Iris pigment epithelial cell (primary cell): ENCODE results near the gene IL37.
"Not testable (repeated sequence)": the region's sequence is repeated elsewhere in the genome, so short reads cannot be mapped to it uniquely, and the experiment has no call there.

Experiments used
- DNase-seq: peaks from one replicate; pipeline ENCODE4 v3.0.0-alpha.2; 2011; ENCODE audit warnings: low read depth

Gene IL37

DNA sequence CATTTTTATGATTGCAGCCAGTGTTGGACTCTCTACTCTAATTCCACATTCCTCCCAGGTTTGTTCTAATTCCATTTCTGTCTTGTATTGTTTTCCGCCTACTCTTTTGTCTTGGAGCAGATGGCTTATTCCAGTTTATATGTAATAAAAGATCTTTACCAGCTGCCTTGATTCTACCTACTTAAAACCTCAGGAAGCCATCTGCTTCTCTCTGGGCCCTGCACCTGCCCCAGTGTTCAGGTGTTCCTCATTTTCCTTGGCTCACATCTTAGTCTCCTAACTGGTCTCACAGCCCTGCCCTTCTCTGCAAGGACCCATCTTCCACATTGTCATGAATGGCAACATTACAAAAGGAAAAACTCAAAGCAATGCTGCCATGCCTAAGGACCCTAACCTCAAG lies 21.0 kb upstream of the IL37 start:
- DNase-seq, result no peak

DNA sequence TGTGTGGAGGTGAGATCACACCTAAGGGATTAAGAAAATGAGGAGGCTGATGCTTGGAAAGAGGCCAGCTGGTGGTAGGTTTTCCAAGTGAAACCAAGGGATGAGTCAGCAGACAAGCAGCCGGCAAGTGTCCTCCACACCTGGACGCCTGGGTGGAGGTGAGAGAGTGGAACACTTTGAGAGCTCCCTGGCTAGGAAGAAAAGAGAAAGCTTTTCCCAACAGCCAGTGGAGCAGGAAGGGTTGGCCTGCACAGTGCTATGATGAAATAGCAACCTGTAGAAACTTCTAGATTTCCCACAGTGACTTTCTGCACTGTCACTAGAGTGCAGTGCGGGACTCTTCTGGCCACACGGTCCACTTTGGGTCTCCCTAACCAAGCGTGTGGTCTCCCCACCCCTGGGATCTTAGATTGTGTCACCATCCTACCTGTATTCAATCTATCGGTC lies 19.6 kb upstream of the IL37 start:
- no peak for DNase-seq

DNA sequence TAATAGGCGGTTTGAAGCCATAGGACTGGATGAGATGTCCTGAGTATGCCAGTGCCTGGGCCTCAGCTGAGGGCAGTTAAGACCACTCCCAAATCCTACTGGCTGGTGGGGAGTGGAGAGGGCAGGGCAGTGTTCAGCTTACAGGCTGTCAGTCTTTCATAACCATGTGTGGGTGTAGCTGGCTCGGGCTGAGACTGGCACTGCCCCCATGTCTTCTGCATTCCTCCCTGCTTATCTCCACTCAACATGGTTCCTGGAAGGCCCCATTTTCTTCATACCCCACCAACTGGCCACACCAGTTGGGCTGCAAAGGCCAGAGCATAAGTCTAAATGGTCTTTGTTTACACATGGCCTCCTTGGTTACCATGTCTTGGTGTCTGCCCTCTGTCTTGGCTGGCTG lies 17.2 kb upstream of the IL37 start:
- DNase-seq, result no peak

DNA sequence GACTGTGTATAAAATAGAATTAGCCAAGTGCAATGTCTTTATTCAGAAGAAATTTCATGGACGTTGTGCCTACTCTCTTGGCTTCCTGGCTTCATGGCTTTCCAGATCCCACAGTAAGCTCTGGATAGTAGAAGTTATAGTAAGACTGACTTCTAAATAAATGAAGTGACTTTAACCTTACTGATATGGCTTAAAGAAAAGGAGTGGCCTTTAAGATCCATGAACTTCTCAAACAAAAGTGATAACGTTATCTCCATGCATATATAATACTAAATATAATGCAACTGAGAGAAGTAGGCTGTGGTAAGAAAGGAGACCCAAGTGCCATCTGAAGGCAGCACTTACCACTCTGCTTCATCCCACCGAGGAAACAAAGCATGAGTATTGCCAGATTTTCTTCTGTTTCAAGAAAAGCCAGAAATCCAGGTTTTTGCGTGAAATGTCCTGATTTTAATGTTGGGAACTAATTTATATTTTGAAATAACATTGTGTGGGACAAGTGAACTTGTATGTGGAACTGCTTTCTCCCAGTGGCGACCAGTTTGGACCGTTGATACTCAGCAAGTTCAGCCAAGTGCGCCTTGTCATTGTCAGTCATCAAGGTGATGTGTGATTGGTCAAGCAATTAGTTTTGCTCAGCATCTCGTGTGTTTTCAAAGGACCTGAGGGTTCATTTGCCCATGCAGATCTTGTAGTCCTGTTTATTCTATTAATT lies 13.9 kb upstream of the IL37 start:
- no peak for DNase-seq

GRCh38 chr2:112897624-112897978 lies 13.4 kb upstream of the IL37 start:
- no peak for DNase-seq

DNA sequence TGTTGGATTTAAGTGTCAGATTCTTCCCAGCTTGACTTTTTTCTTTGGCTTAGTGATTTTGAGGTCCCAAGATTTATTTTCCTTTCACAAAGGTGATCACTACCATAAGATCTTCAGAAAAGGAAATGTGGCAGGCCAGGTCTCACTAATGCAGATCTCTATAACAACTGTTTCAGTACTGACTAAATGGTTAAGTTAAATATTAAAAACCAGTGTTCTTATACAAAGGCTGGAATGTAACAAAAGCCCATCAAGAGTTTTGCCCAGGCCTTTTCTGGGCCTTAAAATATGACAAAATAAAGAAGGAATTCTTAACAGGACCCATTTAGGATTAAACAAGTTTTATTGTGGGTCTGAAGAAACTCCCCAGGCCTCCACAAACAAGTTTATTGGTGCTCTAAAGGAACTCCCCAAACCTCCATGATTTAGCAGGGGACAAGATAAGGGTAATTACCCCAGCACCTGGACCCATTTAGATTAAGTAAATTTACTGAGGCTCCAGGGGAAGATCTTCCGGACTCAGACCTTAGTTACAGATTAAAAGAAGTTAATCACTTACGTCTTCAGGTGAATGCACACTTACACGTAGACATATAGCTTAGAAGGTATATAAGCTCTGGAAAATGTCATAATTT lies 9.4 kb upstream of the IL37 start:
- not testable (repeated sequence) for DNase-seq

- no peak for DNase-seq
Measured at GRCh38 chr2:112902816-112903215, 8.1 kb upstream of the IL37 start.

DNA sequence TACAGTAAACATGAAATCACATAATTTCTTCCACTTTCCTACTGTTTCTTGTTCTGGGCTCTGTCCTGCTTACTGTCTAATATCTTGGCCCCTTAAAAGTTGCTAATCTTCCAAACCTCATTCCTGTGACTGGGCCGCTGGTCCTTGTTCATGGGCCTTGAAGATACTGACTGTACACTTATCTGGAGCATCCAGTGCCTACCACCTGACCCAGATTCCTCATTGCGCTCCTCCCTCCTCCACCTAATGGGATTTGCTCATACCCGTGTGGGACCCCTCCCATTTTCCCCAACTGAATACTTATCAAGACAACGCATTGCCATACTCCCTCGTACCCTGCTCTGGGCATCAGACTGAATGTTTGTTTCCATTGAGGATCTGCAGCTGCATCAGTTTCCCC lies 6.1 kb upstream of the IL37 start:
- DNase-seq, result no peak

GRCh38 chr2:112906276-112906675 lies 4.7 kb upstream of the IL37 start:
- no peak for DNase-seq

DNA sequence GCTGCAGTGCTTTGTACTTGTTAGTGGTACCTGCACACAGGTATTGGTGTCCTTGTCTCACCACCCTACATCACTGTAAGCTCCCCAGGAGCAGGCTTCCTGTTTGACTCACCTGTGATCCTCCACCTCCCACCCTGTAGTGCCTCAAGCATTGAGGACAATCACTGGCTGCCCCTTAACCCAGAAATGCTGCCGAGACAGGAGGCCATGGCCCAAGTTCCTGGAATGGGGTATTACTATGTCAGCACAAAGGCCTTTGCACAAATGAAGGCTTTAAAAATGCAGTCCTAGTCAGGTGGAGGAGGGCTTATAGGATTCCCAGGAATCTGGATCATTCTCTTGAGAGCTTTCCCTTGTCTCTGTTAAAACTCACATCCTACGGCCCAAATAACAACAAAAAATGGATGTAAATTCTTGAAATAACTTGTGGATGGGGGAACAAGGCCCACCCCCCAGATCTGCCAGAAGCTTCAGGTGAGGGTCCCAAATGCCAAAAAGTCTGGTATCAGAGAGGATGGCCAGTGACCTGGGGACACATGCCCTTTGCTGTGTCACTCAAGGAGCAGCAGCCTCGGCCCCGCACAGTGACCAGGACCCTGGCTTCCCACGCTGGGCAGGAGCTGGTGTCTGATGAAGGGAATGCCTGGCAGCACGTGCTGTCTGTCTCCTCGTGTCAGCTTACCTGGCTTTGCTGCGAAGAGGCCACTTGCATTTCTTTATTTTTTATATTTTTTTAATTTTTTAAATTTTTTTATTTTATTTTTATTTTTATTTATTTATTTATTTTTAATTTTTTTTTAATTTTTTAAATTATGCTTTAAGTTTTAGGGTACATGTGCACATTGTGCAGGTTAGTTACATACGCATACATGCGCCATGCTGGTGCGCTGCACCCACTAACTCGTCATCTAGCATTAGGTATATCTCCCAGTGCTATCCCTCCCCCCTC lies 3.7 kb upstream of the IL37 start:
- no peak for DNase-seq

DNA sequence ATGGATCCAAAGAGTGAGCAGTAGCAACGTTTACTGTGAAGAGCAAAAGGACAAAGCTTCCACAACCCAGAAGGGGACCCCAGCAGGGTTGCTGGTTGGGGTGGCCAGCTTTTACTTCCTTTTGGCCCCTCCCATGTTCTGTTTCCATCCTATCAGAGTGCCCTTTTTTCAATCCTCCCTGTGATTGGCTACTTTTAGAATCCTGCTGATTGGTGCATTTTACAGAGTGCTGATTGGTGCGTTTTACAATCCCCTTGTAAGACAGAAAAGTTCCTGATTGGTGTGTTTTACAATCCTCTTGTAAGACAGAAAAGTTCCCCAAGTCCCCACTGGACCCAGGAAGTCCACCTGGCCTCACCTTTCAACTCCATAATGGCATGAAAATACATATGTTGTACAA lies 2.4 kb upstream of the IL37 start:
- not testable (repeated sequence) for DNase-seq

- no peak for DNase-seq
Measured at GRCh38 chr2:112910219-112910618, 746 bp upstream of the IL37 start.

- no peak for DNase-seq
Measured at GRCh38 chr2:112912403-112912802, 1.4 kb downstream of the IL37 start.

DNA sequence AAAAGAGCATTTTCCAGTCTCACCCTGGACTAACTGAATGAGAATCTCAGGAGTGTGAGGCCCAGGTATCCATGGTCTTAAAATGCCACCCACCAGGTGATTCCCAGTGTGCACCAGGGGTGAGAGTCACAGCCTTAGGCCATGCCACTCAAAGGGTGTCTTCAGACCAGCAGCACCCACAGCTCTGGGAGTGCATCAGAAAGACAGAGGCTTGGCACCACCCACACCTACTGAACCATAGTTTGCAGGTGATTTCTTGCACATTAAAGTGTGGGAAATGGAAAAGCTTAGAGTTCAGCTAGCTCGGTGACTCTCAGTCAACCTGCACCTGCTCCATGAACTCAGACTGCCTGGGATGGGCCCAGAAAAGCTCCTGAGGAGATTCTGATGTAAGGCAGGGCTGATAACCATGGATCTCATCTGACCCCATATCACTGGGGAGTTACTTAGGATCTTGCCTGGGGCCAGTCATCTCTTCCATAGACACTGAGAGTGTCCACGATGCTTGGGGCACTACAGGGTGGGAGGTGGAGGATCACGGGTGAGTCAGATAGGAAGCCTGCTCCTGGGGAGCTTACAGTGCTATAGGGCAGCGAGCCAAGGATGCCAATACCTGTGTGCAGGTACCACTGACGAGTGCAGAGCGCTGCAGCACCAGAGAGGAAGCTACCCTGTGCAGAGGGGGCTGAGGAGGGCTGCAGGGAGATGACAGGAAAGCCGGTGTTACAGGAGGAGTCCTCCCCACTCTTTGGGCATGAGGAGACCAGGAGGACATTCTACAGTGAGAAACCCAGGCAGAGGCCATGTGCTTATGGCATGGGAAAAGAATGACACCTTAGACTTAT lies 4.6 kb downstream of the IL37 start:
- DNase-seq, result no peak

GRCh38 chr2:112916145-112916571 lies 5.2 kb downstream of the IL37 start:
- no peak for DNase-seq

GRCh38 chr2:112916625-112917247 lies 5.8 kb downstream of the IL37 start:
- no peak for DNase-seq

DNA sequence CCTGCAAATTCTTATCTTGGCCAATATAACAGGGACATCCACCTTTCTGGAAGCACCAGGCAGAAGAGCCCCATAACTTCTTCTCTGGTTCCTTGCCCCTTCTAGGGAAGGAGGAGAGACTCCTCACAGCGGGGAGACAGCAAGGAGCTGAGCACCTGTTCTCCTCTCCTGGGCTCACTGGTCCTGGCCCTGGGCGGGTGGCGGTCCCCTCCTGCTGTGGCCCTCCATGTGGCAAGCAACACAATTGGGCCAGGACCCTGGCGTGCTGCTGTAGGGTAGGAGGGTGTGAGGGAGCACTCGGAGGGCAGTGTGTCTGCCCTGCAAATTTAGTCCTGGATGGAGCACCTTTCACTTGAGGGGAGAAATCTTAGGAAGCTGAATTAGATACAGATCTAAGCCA lies 6.9 kb downstream of the IL37 start:
- no peak for DNase-seq

GRCh38 chr2:112918256-112918655 lies 7.3 kb downstream of the IL37 start:
- no peak for DNase-seq

DNA sequence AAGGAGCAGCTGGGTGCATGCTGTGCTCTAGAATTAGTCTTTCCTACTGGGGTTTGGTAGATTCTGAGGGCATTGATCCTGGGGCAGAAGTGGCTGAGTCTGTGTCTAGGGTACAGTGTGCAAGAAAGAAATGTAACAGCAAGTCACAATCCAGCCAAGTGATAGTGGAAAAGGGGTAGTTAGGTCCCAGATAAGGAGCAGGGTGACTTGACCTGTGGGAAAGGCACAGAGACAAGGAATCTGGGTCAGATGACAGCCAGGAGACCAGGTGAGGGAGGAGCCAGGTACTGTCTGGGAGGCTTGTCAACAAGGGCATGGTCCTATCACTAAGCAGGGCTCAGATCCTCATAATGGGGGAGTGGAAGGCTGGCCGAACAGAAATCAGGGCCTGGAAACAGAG lies 8.1 kb downstream of the IL37 start:
- DNase-seq, result no peak

GRCh38 chr2:112920923-112921532 lies 10.1 kb downstream of the IL37 start:
- DNase-seq, result peak; percentile 32

- DNase-seq, result no peak
Measured at GRCh38 chr2:112921982-112922381, 11.0 kb downstream of the IL37 start.
